OCI-LY1 (cell line): ENCODE data around the gene APOC4.

ENCODE experiments used
- EZH2 ChIP-seq: fragments of 200-600 bp; sonication (generic), shearing (Covaris generic); IDR thresholded peaks from 2 replicates; pipeline ENCODE4 v1.8.0; 2017; ENCODE audit warnings: borderline replicate concordance, mixed run types, mild to moderate bottlenecking, antibody characterized with exemption, low read length, moderate library complexity, mixed read lengths
- TF ChIP-seq, protein P1 (sequence below): fragments of 200-600 bp; sonication (generic), shearing (Covaris generic); IDR thresholded peaks from 2 replicates; pipeline ENCODE4 v1.5.1; 2017; ENCODE audit warnings: mild to moderate bottlenecking, antibody characterized with exemption, low read length, moderate library complexity, mixed read lengths

DNA sequence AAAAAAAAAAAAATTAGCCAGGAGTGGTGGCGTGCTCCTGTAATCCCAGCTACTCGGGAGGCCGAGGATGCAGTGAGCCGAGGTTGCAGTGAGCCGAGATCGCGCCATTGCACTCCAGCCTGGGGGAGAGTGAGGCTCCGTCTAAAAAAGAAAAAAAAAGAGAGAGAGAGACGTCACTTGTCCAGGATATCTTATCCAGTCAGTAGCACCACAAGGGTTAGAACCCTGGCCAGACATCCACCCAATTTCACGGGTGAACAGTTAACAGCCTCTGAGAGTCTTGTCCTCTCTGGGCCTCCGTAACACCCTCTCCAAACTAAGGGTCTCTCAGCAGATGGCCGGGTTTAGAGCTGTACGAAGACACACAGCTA is 12.2 kb downstream of the APOC4 start:
- TF ChIP-seq, protein P1, sequence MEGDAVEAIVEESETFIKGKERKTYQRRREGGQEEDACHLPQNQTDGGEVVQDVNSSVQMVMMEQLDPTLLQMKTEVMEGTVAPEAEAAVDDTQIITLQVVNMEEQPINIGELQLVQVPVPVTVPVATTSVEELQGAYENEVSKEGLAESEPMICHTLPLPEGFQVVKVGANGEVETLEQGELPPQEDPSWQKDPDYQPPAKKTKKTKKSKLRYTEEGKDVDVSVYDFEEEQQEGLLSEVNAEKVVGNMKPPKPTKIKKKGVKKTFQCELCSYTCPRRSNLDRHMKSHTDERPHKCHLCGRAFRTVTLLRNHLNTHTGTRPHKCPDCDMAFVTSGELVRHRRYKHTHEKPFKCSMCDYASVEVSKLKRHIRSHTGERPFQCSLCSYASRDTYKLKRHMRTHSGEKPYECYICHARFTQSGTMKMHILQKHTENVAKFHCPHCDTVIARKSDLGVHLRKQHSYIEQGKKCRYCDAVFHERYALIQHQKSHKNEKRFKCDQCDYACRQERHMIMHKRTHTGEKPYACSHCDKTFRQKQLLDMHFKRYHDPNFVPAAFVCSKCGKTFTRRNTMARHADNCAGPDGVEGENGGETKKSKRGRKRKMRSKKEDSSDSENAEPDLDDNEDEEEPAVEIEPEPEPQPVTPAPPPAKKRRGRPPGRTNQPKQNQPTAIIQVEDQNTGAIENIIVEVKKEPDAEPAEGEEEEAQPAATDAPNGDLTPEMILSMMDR: no peak
- no peak for TF ChIP-seq EZH2
